Upper lobe of right lung (tissue), 1 donor: ENCODE results near the gene BTBD1. TPM values are rescaled to one million over a fixed set of nuclear protein-coding genes. Genes with fewer than 3 reads are reported as not detected.
"Not testable (repeated sequence)": the region's sequence is repeated elsewhere in the genome, so short reads cannot be mapped to it uniquely, and the experiment has no call there.

Experiments
- ATAC-seq: fragments of 200-7000 bp; cut with Tn5 transposase; one replicate; pipeline ENCODE4 v1.9.1; 2020; ENCODE audit warnings: mild to moderate bottlenecking, moderate library complexity
- DNase-seq: peaks from one replicate; pipeline ENCODE4 v3.0.0-alpha.2; 2020
- H3K27ac ChIP-seq: fragments of 200-600 bp; one replicate; pipeline ENCODE4 v1.8.0; 2022
- H3K27me3 ChIP-seq: fragments of 200-600 bp; one replicate; pipeline ENCODE4 v1.8.0; 2022; ENCODE audit warnings: mild to moderate bottlenecking
- H3K36me3 ChIP-seq: fragments of 200-600 bp; one replicate; pipeline ENCODE4 v1.8.0; 2022
- H3K4me1 ChIP-seq: fragments of 200-600 bp; one replicate; pipeline ENCODE4 v1.8.0; 2022
- H3K4me3 ChIP-seq: fragments of 200-600 bp; one replicate; pipeline ENCODE4 v1.8.0; 2022; ENCODE audit warnings: mild to moderate bottlenecking
- H3K9me3 ChIP-seq: fragments of 200-600 bp; one replicate; pipeline ENCODE4 v1.8.0; 2022
- intact Hi-C: fragments of 100-400 bp; cut with DNase I; formaldehyde crosslinking; loops from one replicate; pipeline ENCODE4 v1.11.0; 2022
- total RNA-seq: library from RNA; stranded (reverse); fragmentation: NEBNext Ultra II Directional; extraction: Animal tissue kit (Norgen Biotek cat#: 25700); gene quantifications from one replicate; pipeline ENCODE4 v1.2.1, GENCODE V29; 2021
- TF ChIP-seq, protein P1 (sequence below): fragments of 200-600 bp; IDR thresholded peaks from one replicate; pipeline ENCODE4 v1.8.0; 2022; ENCODE audit warnings: antibody characterized with exemption
- donor health status: DM: no; HTN: yes; CAD: no; lungs with severe emphysema.

BTBD1 gene
- total RNA-seq, 1 donor from 2014 or later, result 44.6 TPM

DNA sequence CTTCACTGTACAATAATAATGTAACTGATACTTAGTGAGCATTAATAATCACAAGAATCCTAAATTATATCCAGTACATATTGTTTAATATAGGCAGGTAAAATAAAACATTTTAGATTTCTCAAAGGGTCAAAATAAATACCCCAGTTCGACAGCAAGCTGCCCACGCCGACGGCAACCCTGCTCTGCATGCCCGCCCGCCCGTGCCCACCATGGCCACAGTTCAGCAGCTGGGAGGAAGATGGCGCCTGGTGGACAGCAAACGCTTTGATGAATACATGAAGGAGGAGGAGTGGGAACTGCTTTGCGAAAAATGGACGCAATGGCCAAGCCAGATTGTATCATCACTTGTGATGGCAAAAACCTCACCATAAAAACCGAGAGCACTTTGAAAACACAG is 22.9 kb downstream of the BTBD1 start:
- peaks cover 3% of the 10 kb centered on the region for H3K4me1 ChIP-seq
- intact Hi-C loops, result no loop called here
- H3K9me3 ChIP-seq, result no peaks in the 10 kb centered on the region
- no peak overlapping the region for H3K4me3 ChIP-seq
- H3K27me3 ChIP-seq, result no peaks in the 10 kb centered on the region
- TF ChIP-seq, protein P1, sequence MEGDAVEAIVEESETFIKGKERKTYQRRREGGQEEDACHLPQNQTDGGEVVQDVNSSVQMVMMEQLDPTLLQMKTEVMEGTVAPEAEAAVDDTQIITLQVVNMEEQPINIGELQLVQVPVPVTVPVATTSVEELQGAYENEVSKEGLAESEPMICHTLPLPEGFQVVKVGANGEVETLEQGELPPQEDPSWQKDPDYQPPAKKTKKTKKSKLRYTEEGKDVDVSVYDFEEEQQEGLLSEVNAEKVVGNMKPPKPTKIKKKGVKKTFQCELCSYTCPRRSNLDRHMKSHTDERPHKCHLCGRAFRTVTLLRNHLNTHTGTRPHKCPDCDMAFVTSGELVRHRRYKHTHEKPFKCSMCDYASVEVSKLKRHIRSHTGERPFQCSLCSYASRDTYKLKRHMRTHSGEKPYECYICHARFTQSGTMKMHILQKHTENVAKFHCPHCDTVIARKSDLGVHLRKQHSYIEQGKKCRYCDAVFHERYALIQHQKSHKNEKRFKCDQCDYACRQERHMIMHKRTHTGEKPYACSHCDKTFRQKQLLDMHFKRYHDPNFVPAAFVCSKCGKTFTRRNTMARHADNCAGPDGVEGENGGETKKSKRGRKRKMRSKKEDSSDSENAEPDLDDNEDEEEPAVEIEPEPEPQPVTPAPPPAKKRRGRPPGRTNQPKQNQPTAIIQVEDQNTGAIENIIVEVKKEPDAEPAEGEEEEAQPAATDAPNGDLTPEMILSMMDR, result no peak
- no peak overlapping the region for H3K27ac ChIP-seq
- H3K36me3 ChIP-seq, result peaks cover 84% of the 10 kb centered on the region
- no peak for ATAC-seq
- DNase-seq, result no peak

DNA sequence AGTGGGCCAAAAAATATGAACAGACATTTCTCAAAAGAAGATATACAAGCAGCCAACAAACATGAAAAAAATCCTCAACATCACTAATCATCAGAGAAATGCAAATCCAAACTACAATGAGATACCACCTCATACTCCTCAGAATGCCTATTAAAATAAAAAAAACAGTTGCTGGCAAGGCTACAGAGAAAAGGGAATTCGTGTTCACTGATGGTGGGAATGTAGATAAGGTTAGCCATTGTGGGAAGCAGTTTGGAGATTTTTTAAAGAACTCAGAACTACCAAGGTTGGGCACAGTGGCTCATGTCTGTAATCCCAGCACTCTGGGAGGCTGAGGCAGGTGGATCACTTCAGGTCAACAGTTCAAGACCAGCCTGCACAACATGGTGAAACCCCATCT is 27.8 kb downstream of the BTBD1 start:
- H3K9me3 ChIP-seq, result no peaks in the 10 kb centered on the region
- DNase-seq, result no peak
- H3K4me3 ChIP-seq, result no peak overlapping the region
- H3K27me3 ChIP-seq, result no peaks in the 10 kb centered on the region
- TF ChIP-seq, protein P1, result no peak
- peaks cover 39% of the 10 kb centered on the region for H3K36me3 ChIP-seq
- H3K4me1 ChIP-seq, result no peaks in the 10 kb centered on the region
- H3K27ac ChIP-seq, result no peak overlapping the region
- no peak for ATAC-seq
- intact Hi-C loops, result no loop called here

DNA sequence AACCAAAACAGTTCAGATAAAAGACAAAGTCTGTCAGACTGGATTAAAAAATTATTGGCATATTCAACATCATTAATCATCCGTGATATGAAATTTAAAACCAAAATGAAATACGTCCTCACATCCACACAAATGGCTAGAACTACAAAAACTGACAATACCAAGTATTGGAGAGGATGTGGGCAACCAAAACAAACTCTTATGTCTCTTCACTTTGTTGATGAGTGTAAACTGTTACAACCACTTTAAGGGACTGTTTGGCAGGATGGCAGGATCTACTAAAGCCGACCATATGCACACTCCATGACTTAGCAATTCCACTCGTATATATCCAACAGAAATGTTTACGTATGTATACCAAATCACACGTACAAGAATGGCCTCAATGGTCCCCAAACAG is 30.8 kb downstream of the BTBD1 start:
- ATAC-seq (no peak), DNase-seq (no peak)
- intact Hi-C loops, result no loop called here
- H3K27ac ChIP-seq, result no peak overlapping the region
- H3K4me3 ChIP-seq, result no peak overlapping the region
- no peaks in the 10 kb centered on the region for H3K27me3 ChIP-seq
- peaks cover 22% of the 10 kb centered on the region for H3K36me3 ChIP-seq
- H3K4me1 ChIP-seq, result no peaks in the 10 kb centered on the region
- H3K9me3 ChIP-seq, result no peaks in the 10 kb centered on the region
- TF ChIP-seq, protein P1, result no peak

DNA sequence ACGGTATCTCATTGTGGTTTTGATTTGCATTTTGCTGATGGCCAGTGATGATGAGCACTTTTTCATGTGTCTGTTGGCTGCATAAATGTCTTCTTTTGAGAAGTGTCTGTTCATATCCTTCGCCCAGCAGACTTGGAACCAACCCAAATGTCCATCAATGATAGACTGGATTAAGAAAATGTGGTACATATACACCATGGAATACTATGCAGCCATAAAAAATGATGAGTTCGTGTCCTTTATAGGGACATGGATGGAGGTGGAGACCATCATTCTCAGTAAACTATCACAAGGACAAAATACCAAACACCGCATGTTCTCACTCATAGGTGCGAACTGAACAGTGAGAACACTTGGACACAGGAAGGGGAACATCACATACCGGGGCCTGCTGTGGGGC is 35.8 kb downstream of the BTBD1 start:
- H3K27me3 ChIP-seq, H3K4me3 ChIP-seq, H3K9me3 ChIP-seq, ATAC-seq, H3K4me1 ChIP-seq, H3K27ac ChIP-seq, intact Hi-C loops, DNase-seq: not testable (repeated sequence)
- peaks cover 45% of the 10 kb centered on the region for H3K36me3 ChIP-seq

DNA sequence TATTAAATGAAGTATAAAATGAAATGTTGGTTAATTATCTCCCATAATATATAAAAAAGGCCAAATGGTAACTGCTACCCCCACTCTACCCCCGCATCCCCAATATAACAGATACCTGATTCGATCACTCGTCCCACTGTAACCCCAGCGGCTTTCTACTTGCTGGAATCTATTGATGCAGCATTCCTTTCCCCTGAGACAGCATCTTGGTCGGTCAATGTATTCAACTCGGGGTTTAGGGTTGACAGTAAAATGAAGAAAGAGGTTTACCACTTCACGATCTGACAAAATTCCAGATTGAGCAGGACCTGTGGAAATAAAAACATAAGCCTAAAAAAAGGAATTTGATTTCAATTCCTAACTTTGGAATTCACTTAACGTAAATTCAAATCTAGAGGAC is 37.0 kb downstream of the BTBD1 start:
- TF ChIP-seq, protein P1, result no peak
- intact Hi-C loops, result no loop called here
- no peak for DNase-seq
- H3K27me3 ChIP-seq, result no peaks in the 10 kb centered on the region
- H3K4me1 ChIP-seq, result no peaks in the 10 kb centered on the region
- ATAC-seq, result no peak
- H3K27ac ChIP-seq, result no peak overlapping the region
- H3K4me3 ChIP-seq, result no peak overlapping the region
- H3K36me3 ChIP-seq, result peaks cover 45% of the 10 kb centered on the region
- H3K9me3 ChIP-seq, result no peaks in the 10 kb centered on the region

DNA sequence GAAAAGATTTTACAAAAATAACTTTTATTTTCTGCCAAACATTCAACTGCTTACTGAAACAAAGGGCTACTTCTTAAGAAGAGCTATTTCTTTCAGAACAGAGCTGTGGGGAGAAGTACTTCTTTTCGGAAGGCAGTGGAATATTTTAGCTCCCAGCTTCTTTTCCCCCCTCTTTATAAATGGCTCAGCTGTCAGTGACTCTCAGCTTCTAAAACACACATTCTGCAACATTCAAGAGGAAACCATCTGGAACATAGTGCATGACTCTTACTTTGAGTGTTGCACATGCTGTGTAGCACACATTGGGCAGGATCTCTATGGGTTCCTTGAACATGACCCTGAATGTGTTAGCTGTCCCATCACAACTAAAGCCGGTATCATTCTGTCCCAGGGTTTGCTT is 48.6 kb downstream of the BTBD1 start:
- intact Hi-C loops, result no loop called here
- no peak overlapping the region for H3K27ac ChIP-seq
- DNase-seq (no peak), ATAC-seq (no peak)
- peaks cover 57% of the 10 kb centered on the region for H3K36me3 ChIP-seq
- H3K4me3 ChIP-seq, result no peak overlapping the region
- TF ChIP-seq, protein P1, result no peak
- no peaks in the 10 kb centered on the region for H3K27me3 ChIP-seq
- H3K4me1 ChIP-seq, result no peaks in the 10 kb centered on the region
- no peaks in the 10 kb centered on the region for H3K9me3 ChIP-seq
